HG02678 (cell line): Measurements from ENCODE around the gene TRPM1.
"Not testable (repeated sequence)": the region's sequence is repeated elsewhere in the genome, so short reads cannot be mapped to it uniquely, and the experiment has no call there.

Source experiments
- ATAC-seq: cut with Tn5 transposase; IDR thresholded peaks from one replicate; pipeline ENCODE4 v1.9.1; 2021; ENCODE audit warnings: mild to moderate bottlenecking, moderate library complexity; ENCODE audit not compliant: unreplicated experiment

TRPM1 gene

GRCh38 chr15:31125061-31125460 lies 23.5 kb upstream of the TRPM1 start:
- no peak for ATAC-seq

GRCh38 chr15:31116423-31117030 lies 15.0 kb upstream of the TRPM1 start:
- no peak for ATAC-seq

- no peak for ATAC-seq
These were observed 9.6 kb upstream of the TRPM1 start for GRCh38 chr15:31111091-31111647.

GRCh38 chr15:31108836-31109235 lies 7.3 kb upstream of the TRPM1 start:
- no peak for ATAC-seq

GRCh38 chr15:31106495-31107300 lies 5.2 kb upstream of the TRPM1 start:
- no peak for ATAC-seq

- ATAC-seq: no peak
These were observed 2.5 kb upstream of the TRPM1 start for GRCh38 chr15:31104003-31104402.

- no peak for ATAC-seq
These were observed 1.1 kb upstream of the TRPM1 start for GRCh38 chr15:31102374-31103342.

- no peak for ATAC-seq
These were observed 455 bp upstream of the TRPM1 start for GRCh38 chr15:31102039-31102321.

- ATAC-seq: no peak
These were observed 787 bp downstream of the TRPM1 start for GRCh38 chr15:31100738-31101137.

- no peak for ATAC-seq
These were observed 2.4 kb downstream of the TRPM1 start for GRCh38 chr15:31098953-31099740.

- ATAC-seq: no peak
These were observed 3.0 kb downstream of the TRPM1 start for GRCh38 chr15:31098491-31098917.

GRCh38 chr15:31096563-31096962 lies 5.0 kb downstream of the TRPM1 start:
- no peak for ATAC-seq

GRCh38 chr15:31091481-31091880 lies 10.0 kb downstream of the TRPM1 start:
- ATAC-seq: no peak

GRCh38 chr15:31090766-31091165 lies 10.8 kb downstream of the TRPM1 start:
- no peak for ATAC-seq

GRCh38 chr15:31089368-31090047 lies 12.0 kb downstream of the TRPM1 start:
- no peak for ATAC-seq

- no peak for ATAC-seq
These were observed 12.7 kb downstream of the TRPM1 start for GRCh38 chr15:31088672-31089367.

GRCh38 chr15:31088041-31088440 lies 13.5 kb downstream of the TRPM1 start:
- ATAC-seq: not testable (repeated sequence)

- no peak for ATAC-seq
These were observed 15.2 kb downstream of the TRPM1 start for GRCh38 chr15:31086344-31086743.

GRCh38 chr15:31085359-31085758 lies 16.2 kb downstream of the TRPM1 start:
- ATAC-seq: no peak
